GM12878 (cell line): ENCODE data around the gene SPAG9. TPM values are rescaled to one million over a fixed set of nuclear protein-coding genes. Genes with fewer than 3 reads are reported as not detected.

Experiments
- ATF2 ChIP-seq: IDR thresholded peaks from 2 replicates; pipeline ENCODE4 v1.6.1; 2012; ENCODE audit warnings: low read length, inconsistent platforms
- CTCF ChIP-seq, 3 experiments: IDR thresholded peaks in 2 of 3; conservative IDR thresholded peaks in 1 of 3; 2 replicates each; pipeline ENCODE4 v1.5.1; 2011; ENCODE audit warnings: low read depth in 3 of 3, low read length in 3 of 3, mild to moderate bottlenecking in 3 of 3, control low read depth in 2 of 3, moderate library complexity in 2 of 3, inconsistent platforms in 1 of 3, mixed read lengths in 1 of 3; ENCODE audit not compliant: control insufficient read depth in 2 of 3, insufficient read depth in 1 of 3; ENCODE audit errors: extremely low read depth in 1 of 3
- EGR1 ChIP-seq, 2 experiments: IDR thresholded peaks; 1 replicate in 1 of 2; 2 replicates in 1 of 2; pipeline ENCODE4 v1.6.1; 2011 to 2012; ENCODE audit warnings: low read depth in 2 of 2, low read length in 2 of 2, borderline replicate concordance in 1 of 2, mild to moderate bottlenecking in 1 of 2, moderate library complexity in 1 of 2
- MLLT1 ChIP-seq: fragments of 450-650 bp; IDR thresholded peaks from 2 replicates; pipeline ENCODE4 v1.6.1; 2016; ENCODE audit warnings: mild to moderate bottlenecking
- MXI1 ChIP-seq: fragments of 150-350 bp; IDR thresholded peaks from 2 replicates; pipeline ENCODE4 v1.6.1; 2011; ENCODE audit warnings: low read depth, mild to moderate bottlenecking, inconsistent platforms, low read length, improper control_type of control experiment
- MYB ChIP-seq: fragments of 150-350 bp; IDR thresholded peaks from 2 replicates; pipeline ENCODE4 v1.6.1; 2014; ENCODE audit warnings: mild to moderate bottlenecking, low read depth, low read length, borderline replicate concordance
- POLR2AphosphoS5 ChIP-seq: IDR thresholded peaks from 2 replicates; pipeline ENCODE4 v1.6.1; 2011; ENCODE audit warnings: mild to moderate bottlenecking, low read length, inconsistent platforms
- SREBF2 ChIP-seq: IDR thresholded peaks from 2 replicates; pipeline ENCODE4 v1.6.1; 2012; ENCODE audit warnings: mild to moderate bottlenecking, low read length
- TCF3 ChIP-seq: IDR thresholded peaks from 2 replicates; pipeline ENCODE4 v1.6.1; 2012; ENCODE audit warnings: low read depth, mild to moderate bottlenecking, low read length, borderline replicate concordance; ENCODE audit not compliant: insufficient read depth
- ZBED1 ChIP-seq: IDR thresholded peaks from 2 replicates; pipeline ENCODE4 v1.6.1; 2016; ENCODE audit warnings: borderline replicate concordance
- polyA plus RNA-seq, 11 experiments: library from polyadenylated mRNA; depleted of rRNA in 4 of 11; unstranded in 6 of 11; stranded (reverse) in 5 of 11; fragments of >200 nt; fragmentation: Nextera tagmentation in 4 of 11; fragmentation: Illumina TruSeq in 1 of 11; extraction: Ambion mirVana in 4 of 11; extraction: Trizol in 1 of 11; gene quantifications; 1 replicate in 1 of 11; 2 replicates in 10 of 11; pipeline versions ENCODE4 v1.2.1 to v1.2.3, GENCODE V29; 2011 to 2016; ENCODE audit warnings: inconsistent platforms in 2 of 11, missing spikeins in 2 of 11, low read depth in 1 of 11
- total RNA-seq, 4 experiments: library from RNA; depleted of rRNA in 3 of 4; stranded (reverse); fragments of >200 nt in 3 of 4; fragmentation: Illumina TruSeq in 1 of 4; extraction: Trizol in 1 of 4; gene quantifications; 2 replicates each; pipeline versions ENCODE4 v1.2.1 to v1.2.3, GENCODE V29; 2013 to 2021
- TF ChIP-seq, protein P1 (sequence below): fragments of 450-650 bp; IDR thresholded peaks from 2 replicates; pipeline ENCODE4 v1.6.1; 2017; ENCODE audit warnings: antibody characterized with exemption, mild to moderate bottlenecking, moderate library complexity
- TF ChIP-seq, protein P2 (sequence below): fragments of 450-650 bp; IDR thresholded peaks from 2 replicates; pipeline ENCODE4 v1.6.1; 2017; ENCODE audit warnings: low read depth, mild to moderate bottlenecking, moderate library complexity
- TF ChIP-seq, protein P3 (sequence below): fragments of 450-650 bp; IDR thresholded peaks from 2 replicates; pipeline ENCODE4 v1.6.1; 2017; ENCODE audit warnings: mild to moderate bottlenecking
- TF ChIP-seq, protein P4 (sequence below): IDR thresholded peaks from 2 replicates; pipeline ENCODE4 v1.6.1; 2012; ENCODE audit warnings: low read depth, low read length, improper control_type of control experiment

Gene SPAG9
- total and polyA plus RNA-seq, 10 of the 15 experiments (the other 5 are each of a cell fraction or from before 2014, with no cell fraction given), result 6.6 to 42.0 (median 24.9) TPM

DNA sequence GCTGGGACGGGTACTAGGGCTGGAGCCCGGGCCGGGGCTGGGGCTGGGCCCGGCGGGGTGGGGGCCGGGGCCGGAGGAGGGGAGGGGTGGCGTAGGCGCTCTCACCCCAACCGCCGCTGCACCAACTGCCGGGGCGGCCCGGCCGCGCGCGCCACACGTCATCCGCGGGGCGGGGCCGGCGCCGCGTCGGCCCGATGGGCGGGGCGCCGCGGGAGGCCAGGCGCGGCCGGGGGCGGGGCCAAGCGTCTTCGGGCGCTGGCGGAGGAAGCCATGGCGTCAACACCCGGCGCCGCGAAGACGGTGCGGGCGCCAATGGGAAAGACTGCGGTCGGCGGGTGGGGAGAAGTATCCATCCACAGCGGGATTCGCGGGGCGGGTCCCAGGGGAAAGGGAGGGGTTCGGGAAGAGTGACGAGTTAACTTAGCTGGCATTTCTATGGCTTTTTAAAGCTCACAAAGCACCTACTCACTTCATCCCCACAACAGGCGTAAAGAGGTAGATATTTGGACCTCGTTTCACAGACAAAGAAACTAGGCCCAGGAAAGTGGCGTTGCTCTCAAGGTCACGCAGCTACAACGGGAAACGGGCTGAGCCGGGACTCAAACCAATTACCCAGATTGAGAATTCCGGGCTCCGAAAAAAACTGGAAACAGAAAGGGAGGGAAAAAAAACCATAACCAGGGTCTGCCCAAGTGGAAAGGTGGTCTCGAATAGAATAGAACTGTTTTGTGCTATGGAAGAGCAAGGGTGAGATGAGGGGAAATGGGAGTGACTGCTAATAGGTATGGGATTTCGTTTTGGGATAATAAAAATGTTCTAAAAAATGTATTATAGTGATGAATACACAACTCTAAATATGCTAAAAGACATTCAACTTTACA, at the start of gene SPAG9 (continued):
- no peak for TF ChIP-seq CTCF (IDR thresholded peaks at IDR 0.05 in 2 of 3, conservative IDR thresholded peaks at IDR 0.05 in 1 of 3; ENCODE audit: control insufficient read depth in 2 of 3, extremely low read depth in 1 of 3, insufficient read depth in 1 of 3, low read depth in 3 of 3, low read length in 3 of 3)
- TF ChIP-seq MYB, result no peak
- peak; percentile 9; the same call in 1 of the 2 replicates for TF ChIP-seq POLR2AphosphoS5
- peak; percentile 28 for TF ChIP-seq MXI1
- no peak for TF ChIP-seq TCF3
- TF ChIP-seq MLLT1, result peak; percentile 84
- TF ChIP-seq, protein P1, sequence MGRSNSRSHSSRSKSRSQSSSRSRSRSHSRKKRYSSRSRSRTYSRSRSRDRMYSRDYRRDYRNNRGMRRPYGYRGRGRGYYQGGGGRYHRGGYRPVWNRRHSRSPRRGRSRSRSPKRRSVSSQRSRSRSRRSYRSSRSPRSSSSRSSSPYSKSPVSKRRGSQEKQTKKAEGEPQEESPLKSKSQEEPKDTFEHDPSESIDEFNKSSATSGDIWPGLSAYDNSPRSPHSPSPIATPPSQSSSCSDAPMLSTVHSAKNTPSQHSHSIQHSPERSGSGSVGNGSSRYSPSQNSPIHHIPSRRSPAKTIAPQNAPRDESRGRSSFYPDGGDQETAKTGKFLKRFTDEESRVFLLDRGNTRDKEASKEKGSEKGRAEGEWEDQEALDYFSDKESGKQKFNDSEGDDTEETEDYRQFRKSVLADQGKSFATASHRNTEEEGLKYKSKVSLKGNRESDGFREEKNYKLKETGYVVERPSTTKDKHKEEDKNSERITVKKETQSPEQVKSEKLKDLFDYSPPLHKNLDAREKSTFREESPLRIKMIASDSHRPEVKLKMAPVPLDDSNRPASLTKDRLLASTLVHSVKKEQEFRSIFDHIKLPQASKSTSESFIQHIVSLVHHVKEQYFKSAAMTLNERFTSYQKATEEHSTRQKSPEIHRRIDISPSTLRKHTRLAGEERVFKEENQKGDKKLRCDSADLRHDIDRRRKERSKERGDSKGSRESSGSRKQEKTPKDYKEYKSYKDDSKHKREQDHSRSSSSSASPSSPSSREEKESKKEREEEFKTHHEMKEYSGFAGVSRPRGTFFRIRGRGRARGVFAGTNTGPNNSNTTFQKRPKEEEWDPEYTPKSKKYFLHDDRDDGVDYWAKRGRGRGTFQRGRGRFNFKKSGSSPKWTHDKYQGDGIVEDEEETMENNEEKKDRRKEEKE, result no peak
- TF ChIP-seq, protein P2, sequence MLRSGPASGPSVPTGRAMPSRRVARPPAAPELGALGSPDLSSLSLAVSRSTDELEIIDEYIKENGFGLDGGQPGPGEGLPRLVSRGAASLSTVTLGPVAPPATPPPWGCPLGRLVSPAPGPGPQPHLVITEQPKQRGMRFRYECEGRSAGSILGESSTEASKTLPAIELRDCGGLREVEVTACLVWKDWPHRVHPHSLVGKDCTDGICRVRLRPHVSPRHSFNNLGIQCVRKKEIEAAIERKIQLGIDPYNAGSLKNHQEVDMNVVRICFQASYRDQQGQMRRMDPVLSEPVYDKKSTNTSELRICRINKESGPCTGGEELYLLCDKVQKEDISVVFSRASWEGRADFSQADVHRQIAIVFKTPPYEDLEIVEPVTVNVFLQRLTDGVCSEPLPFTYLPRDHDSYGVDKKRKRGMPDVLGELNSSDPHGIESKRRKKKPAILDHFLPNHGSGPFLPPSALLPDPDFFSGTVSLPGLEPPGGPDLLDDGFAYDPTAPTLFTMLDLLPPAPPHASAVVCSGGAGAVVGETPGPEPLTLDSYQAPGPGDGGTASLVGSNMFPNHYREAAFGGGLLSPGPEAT, result peak; percentile 90
- TF ChIP-seq, protein P3, sequence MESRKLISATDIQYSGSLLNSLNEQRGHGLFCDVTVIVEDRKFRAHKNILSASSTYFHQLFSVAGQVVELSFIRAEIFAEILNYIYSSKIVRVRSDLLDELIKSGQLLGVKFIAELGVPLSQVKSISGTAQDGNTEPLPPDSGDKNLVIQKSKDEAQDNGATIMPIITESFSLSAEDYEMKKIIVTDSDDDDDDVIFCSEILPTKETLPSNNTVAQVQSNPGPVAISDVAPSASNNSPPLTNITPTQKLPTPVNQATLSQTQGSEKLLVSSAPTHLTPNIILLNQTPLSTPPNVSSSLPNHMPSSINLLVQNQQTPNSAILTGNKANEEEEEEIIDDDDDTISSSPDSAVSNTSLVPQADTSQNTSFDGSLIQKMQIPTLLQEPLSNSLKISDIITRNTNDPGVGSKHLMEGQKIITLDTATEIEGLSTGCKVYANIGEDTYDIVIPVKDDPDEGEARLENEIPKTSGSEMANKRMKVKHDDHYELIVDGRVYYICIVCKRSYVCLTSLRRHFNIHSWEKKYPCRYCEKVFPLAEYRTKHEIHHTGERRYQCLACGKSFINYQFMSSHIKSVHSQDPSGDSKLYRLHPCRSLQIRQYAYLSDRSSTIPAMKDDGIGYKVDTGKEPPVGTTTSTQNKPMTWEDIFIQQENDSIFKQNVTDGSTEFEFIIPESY, result no peak
- TF ChIP-seq ATF2, result no peak
- TF ChIP-seq, protein P4, sequence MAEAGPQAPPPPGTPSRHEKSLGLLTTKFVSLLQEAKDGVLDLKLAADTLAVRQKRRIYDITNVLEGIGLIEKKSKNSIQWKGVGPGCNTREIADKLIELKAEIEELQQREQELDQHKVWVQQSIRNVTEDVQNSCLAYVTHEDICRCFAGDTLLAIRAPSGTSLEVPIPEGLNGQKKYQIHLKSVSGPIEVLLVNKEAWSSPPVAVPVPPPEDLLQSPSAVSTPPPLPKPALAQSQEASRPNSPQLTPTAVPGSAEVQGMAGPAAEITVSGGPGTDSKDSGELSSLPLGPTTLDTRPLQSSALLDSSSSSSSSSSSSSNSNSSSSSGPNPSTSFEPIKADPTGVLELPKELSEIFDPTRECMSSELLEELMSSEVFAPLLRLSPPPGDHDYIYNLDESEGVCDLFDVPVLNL, result no peak
- TF ChIP-seq SREBF2, result no peak
- TF ChIP-seq ZBED1, result 0 out of 2 replicates have a peak, but pooled peaks have one; percentile 25
- TF ChIP-seq EGR1 (IDR thresholded peaks at IDR 0.05; ENCODE audit: borderline replicate concordance in 1 of 2, low read depth in 2 of 2, low read length in 2 of 2), result no peak
